Heart left ventricle (tissue), 13 donors: ENCODE results near the gene OR2W1.

Experiments
- POLR2A ChIP-seq, 2 donors: fragments of 450-650 bp; IDR thresholded peaks; one replicate each; pipeline ENCODE4 v1.6.1; 2017; ENCODE audit warnings: antibody characterized with exemption in 2 of 2, mild to moderate bottlenecking in 2 of 2, moderate library complexity in 2 of 2
- TF ChIP-seq, protein P1 (sequence below), 12 donors: fragments of 200-600 bp; sonication (generic) in 4 of 12; IDR thresholded peaks; one replicate each; pipeline versions ENCODE4 v1.5.0 to v1.8.0; 2018 to 2022; ENCODE audit warnings: antibody characterized with exemption in 12 of 12, mild to moderate bottlenecking in 5 of 12
- donor health status: ischemic (EF 13 %, LVEDD 7.1; RV severe dilation, severe dysfunction).
- donor health status: DM: no; HTN: yes; CAD: no.
- donor health status: DM: no; HTN: no; CAD: no.
- donor health status: ischemic (EF 25% LVEDD 6.9; RV normal size, moderate dysfunction).
- donor health status: ischemic (EF 25% LVEDD 5.7; RV mildly dilated, moderate dysfunction).
- donor health status: ischemic (EF 35%, LVEDD 5.7; RV mildly dilated, moderate dysfunction).
- donor health status: nonischemic (EF 11% LVEDD 7.7; RV severe dilation, severe dysfunction).
- donor health status: DM: yes; HTN: yes; CAD: no.
- donor health status: PGD.
- donor health status: ischemic (EF 29% LVEDD 5.4; RV normal size, mild dysfunction).
- donor health status: nonischemic (EF 23%, LVEDD 6.1; RV moderate dilation, normal function).

DNA sequence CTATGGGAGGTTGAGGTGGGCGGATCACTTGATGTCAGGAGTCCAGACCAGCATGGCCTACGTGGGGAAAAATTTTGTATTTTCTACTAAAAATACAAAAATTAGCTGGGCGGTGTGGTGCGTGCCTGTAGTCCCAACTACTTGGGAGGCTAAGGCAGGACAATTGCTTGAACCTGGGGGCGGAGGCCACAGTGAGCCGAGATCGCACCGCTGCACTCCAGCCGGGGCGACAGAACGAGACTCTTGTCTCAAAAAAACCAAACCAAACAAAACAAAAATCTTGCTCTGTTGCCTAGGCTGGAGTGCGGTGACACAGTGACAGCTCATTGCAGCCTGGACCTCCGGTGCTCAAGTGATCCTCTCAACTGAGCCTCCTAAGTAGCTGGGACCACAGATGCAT lies 16.2 kb downstream of the OR2W1 start:
- no peak for TF ChIP-seq POLR2A (IDR thresholded peaks at IDR 0.05)
- TF ChIP-seq, protein P1, sequence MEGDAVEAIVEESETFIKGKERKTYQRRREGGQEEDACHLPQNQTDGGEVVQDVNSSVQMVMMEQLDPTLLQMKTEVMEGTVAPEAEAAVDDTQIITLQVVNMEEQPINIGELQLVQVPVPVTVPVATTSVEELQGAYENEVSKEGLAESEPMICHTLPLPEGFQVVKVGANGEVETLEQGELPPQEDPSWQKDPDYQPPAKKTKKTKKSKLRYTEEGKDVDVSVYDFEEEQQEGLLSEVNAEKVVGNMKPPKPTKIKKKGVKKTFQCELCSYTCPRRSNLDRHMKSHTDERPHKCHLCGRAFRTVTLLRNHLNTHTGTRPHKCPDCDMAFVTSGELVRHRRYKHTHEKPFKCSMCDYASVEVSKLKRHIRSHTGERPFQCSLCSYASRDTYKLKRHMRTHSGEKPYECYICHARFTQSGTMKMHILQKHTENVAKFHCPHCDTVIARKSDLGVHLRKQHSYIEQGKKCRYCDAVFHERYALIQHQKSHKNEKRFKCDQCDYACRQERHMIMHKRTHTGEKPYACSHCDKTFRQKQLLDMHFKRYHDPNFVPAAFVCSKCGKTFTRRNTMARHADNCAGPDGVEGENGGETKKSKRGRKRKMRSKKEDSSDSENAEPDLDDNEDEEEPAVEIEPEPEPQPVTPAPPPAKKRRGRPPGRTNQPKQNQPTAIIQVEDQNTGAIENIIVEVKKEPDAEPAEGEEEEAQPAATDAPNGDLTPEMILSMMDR (IDR thresholded peaks at IDR 0.05) = no peak
